Mesenchymal stem cell (in vitro differentiated cells and primary cell): ENCODE data around the gene KRT35.

Experiments used
- DNase-seq: peaks from one replicate; pipeline ENCODE4 v3.0.0-alpha.2; 2013
- H2AFZ ChIP-seq: one replicate; pipeline ENCODE4 v1.6.1; 2013; ENCODE audit warnings: low read depth, mild to moderate bottlenecking, control low read depth, inconsistent platforms, low read length, moderate library complexity
- H2AK5ac ChIP-seq: 2 replicates; pipeline ENCODE4 v1.6.1; 2013; ENCODE audit warnings: low read length, moderate library complexity, mild to moderate bottlenecking, inconsistent platforms; ENCODE audit not compliant: severe bottlenecking
- H2BK120ac ChIP-seq: one replicate; pipeline ENCODE4 v1.6.1; 2013; ENCODE audit warnings: low read depth, mild to moderate bottlenecking, inconsistent platforms, low read length, moderate library complexity
- H2BK12ac ChIP-seq, 2 experiments: one replicate each; pipeline ENCODE4 v1.6.1; 2013; ENCODE audit warnings: inconsistent platforms in 2 of 2, low read length in 2 of 2, mild to moderate bottlenecking in 2 of 2, moderate library complexity in 2 of 2, control low read depth in 1 of 2
- H2BK15ac ChIP-seq: one replicate; pipeline ENCODE4 v1.6.1; 2013; ENCODE audit warnings: mild to moderate bottlenecking, low read depth, inconsistent platforms; ENCODE audit not compliant: poor library complexity, severe bottlenecking
- H2BK5ac ChIP-seq: 2 replicates; pipeline ENCODE4 v1.6.1; 2013; ENCODE audit warnings: low read depth, mild to moderate bottlenecking, low read length, control low read depth, inconsistent platforms; ENCODE audit not compliant: poor library complexity, severe bottlenecking
- H3K14ac ChIP-seq, 2 experiments: one replicate each; pipeline ENCODE4 v1.6.1; 2013; ENCODE audit warnings: inconsistent platforms in 2 of 2, low read length in 2 of 2, control low read depth in 1 of 2, mild to moderate bottlenecking in 1 of 2, moderate library complexity in 1 of 2
- H3K18ac ChIP-seq, 2 experiments: one replicate each; pipeline ENCODE4 v1.6.1; 2013; ENCODE audit warnings: inconsistent platforms in 2 of 2, low read length in 2 of 2, control low read depth in 1 of 2, low read depth in 1 of 2, mild to moderate bottlenecking in 1 of 2
- H3K23ac ChIP-seq, 2 experiments: one replicate each; pipeline ENCODE4 v1.6.1; 2013; ENCODE audit warnings: inconsistent platforms in 2 of 2, low read length in 2 of 2, mild to moderate bottlenecking in 2 of 2, moderate library complexity in 2 of 2, control low read depth in 1 of 2
- H3K27ac ChIP-seq: 2 replicates; pipeline ENCODE4 v1.5.1; 2013; ENCODE audit warnings: mild to moderate bottlenecking, moderate library complexity, low read length, control low read depth, inconsistent platforms; ENCODE audit not compliant: poor library complexity, severe bottlenecking
- H3K27me3 ChIP-seq, 2 experiments: 2 replicates each; pipeline versions ENCODE4 v1.6.1 to v1.7.0; 2013; ENCODE audit warnings: low read length in 2 of 2, mild to moderate bottlenecking in 2 of 2, moderate library complexity in 2 of 2, control low read depth in 1 of 2, inconsistent platforms in 1 of 2; ENCODE audit not compliant: control insufficient read depth in 1 of 2, insufficient read depth in 1 of 2
- H3K36me3 ChIP-seq, 2 experiments: 2 replicates each; pipeline versions ENCODE4 v1.6.1 to v1.7.0; 2013; ENCODE audit warnings: low read length in 2 of 2, control low read depth in 1 of 2, inconsistent platforms in 1 of 2, low read depth in 1 of 2, mild to moderate bottlenecking in 1 of 2; ENCODE audit not compliant: insufficient read depth in 2 of 2, control insufficient read depth in 1 of 2
- H3K4ac ChIP-seq, 2 experiments: one replicate each; pipeline ENCODE4 v1.6.1; 2013; ENCODE audit warnings: inconsistent platforms in 2 of 2, low read length in 2 of 2, mild to moderate bottlenecking in 2 of 2, moderate library complexity in 2 of 2, control low read depth in 1 of 2, low read depth in 1 of 2
- H3K4me1 ChIP-seq: 2 replicates; pipeline ENCODE4 v1.6.1; 2013; ENCODE audit warnings: low read depth, low read length, control low read depth; ENCODE audit not compliant: control insufficient read depth, insufficient read depth
- H3K4me2 ChIP-seq: 2 replicates; pipeline ENCODE4 v1.6.1; 2013; ENCODE audit warnings: low read length, mild to moderate bottlenecking, inconsistent platforms; ENCODE audit not compliant: poor library complexity, severe bottlenecking
- H3K4me3 ChIP-seq, 2 experiments: 2 replicates each; pipeline versions ENCODE4 v1.5.1 to v1.7.0; 2013; ENCODE audit warnings: low read length in 2 of 2, mild to moderate bottlenecking in 2 of 2, control low read depth in 1 of 2, low read depth in 1 of 2; ENCODE audit not compliant: insufficient read depth in 1 of 2
- H3K79me1 ChIP-seq: replicated peaks from 2 replicates; pipeline ENCODE4 v1.6.1; 2013; ENCODE audit warnings: mild to moderate bottlenecking, control low read depth, low read length, inconsistent platforms; ENCODE audit not compliant: poor library complexity, severe bottlenecking
- H3K9ac ChIP-seq: 2 replicates; pipeline ENCODE4 v1.7.0; 2013; ENCODE audit warnings: mild to moderate bottlenecking, low read length, moderate library complexity
- H3K9me3 ChIP-seq: 2 replicates; pipeline ENCODE4 v1.7.0; 2013; ENCODE audit warnings: mild to moderate bottlenecking, low read length; ENCODE audit not compliant: control insufficient read depth
- H4K8ac ChIP-seq: one replicate; pipeline ENCODE4 v1.6.1; 2013; ENCODE audit warnings: inconsistent platforms, mild to moderate bottlenecking, low read length, moderate library complexity
- H4K91ac ChIP-seq: one replicate; pipeline ENCODE4 v1.6.1; 2013; ENCODE audit warnings: mild to moderate bottlenecking, low read length, inconsistent platforms
- WGBS: methylation state at CpG from one replicate; pipeline ENCODE4 v1.1.7; 2013; ENCODE audit warnings: mixed read lengths; 5-methylcytosine and 5-hydroxymethylcytosine counted together

KRT35 gene

GRCh38 chr17:41440531-41441033 is 40.4 kb downstream of the KRT35 start, which contains the start of gene KRT38:
Gene KRT38 (minus strand): TSS chr17:41440983. CDS start chr17:41440921, 62 bp downstream.
- no peak within 1 kb of the TSS for H2AFZ ChIP-seq
- no peak within 1 kb of the TSS for H2BK120ac ChIP-seq
- no peak within 1 kb of the TSS for H3K18ac ChIP-seq
- no peaks in the 10 kb centered on the region for H3K79me1 ChIP-seq
- H3K36me3 ChIP-seq: peaks cover 0 to 2% of the 10 kb centered on the region in 2 experiments
- DNase-seq: no peak
- 95% methylated on average over 10 of the region's 10 CpGs for WGBS
- H2BK5ac ChIP-seq: no peak within 1 kb of the TSS
- H4K91ac ChIP-seq: no peak within 1 kb of the TSS
- H3K27me3 ChIP-seq: peaks cover 0 to 37% of the 10 kb centered on the region in 2 experiments
- no peak within 1 kb of the TSS for H3K9ac ChIP-seq
- no peak within 1 kb of the TSS for H3K27ac ChIP-seq
- no peaks in the 10 kb centered on the region for H3K9me3 ChIP-seq
- no peak within 1 kb of the TSS for H4K8ac ChIP-seq
- H3K4me3 ChIP-seq: no peak within 1 kb of the TSS
- H2BK15ac ChIP-seq: no peak within 1 kb of the TSS
- no peak within 1 kb of the TSS for H3K4me2 ChIP-seq
- H3K23ac ChIP-seq: no peak within 1 kb of the TSS
- H3K4me1 ChIP-seq: no peaks in the 10 kb centered on the region
- no peak within 1 kb of the TSS for H3K4ac ChIP-seq
- peak within 1 kb of the TSS in 1 of 2 experiments; percentile 29 for H3K14ac ChIP-seq
- no peak within 1 kb of the TSS for H2BK12ac ChIP-seq
- H2AK5ac ChIP-seq: no peak within 1 kb of the TSS

- no peak overlapping the region for H3K4me3 ChIP-seq
- H3K4me2 ChIP-seq: no peak overlapping the region
- H3K18ac ChIP-seq: no peak overlapping the region
- H2BK12ac ChIP-seq: no peak overlapping the region
- no peaks in the 10 kb centered on the region for H3K9me3 ChIP-seq
- H4K8ac ChIP-seq: no peak overlapping the region
- H3K14ac ChIP-seq: no peak overlapping the region
- DNase-seq: no peak
- no peak overlapping the region for H3K4ac ChIP-seq
- no peak overlapping the region for H3K27ac ChIP-seq
- no peaks in the 10 kb centered on the region for H3K4me1 ChIP-seq
- H2BK5ac ChIP-seq: no peak overlapping the region
- H2BK120ac ChIP-seq: no peak overlapping the region
- no peak overlapping the region for H3K23ac ChIP-seq
- no peak overlapping the region for H4K91ac ChIP-seq
- H2AFZ ChIP-seq: no peak overlapping the region
- H2AK5ac ChIP-seq: no peak overlapping the region
- 61% methylated on average over 5 of the region's 5 CpGs for WGBS
- peaks cover 0 to 2% of the 10 kb centered on the region in 2 experiments for H3K36me3 ChIP-seq
- no peaks in the 10 kb centered on the region for H3K79me1 ChIP-seq
- H3K9ac ChIP-seq: no peak overlapping the region
- no peak overlapping the region for H2BK15ac ChIP-seq
- peaks cover 0 to 39% of the 10 kb centered on the region in 2 experiments for H3K27me3 ChIP-seq
These were observed 41.6 kb downstream of the KRT35 start for GRCh38 chr17:41439375-41439774.

GRCh38 chr17:41437769-41438168 is 43.2 kb downstream of the KRT35 start:
- Histone ChIP-seq H3K4me1 (no peaks in the 10 kb centered on the region), H3K4ac (no peak overlapping the region), H2AFZ (no peak overlapping the region), H3K4me2 (no peak overlapping the region), H4K8ac (no peak overlapping the region), H3K27me3 (peaks cover 0 to 47% of the 10 kb centered on the region in 2 experiments), H2AK5ac (no peak overlapping the region), H3K36me3 (peaks cover 0 to 2% of the 10 kb centered on the region in 2 experiments), H3K18ac (no peak overlapping the region), H2BK5ac (no peak overlapping the region), H3K9me3 (no peaks in the 10 kb centered on the region), H3K23ac (no peak overlapping the region), H3K14ac (no peak overlapping the region), H2BK15ac (no peak overlapping the region), H3K27ac (no peak overlapping the region), H4K91ac (no peak overlapping the region), H3K79me1 (no peaks in the 10 kb centered on the region), H3K9ac (no peak overlapping the region), H2BK12ac (no peak overlapping the region), H3K4me3 (no peak overlapping the region), H2BK120ac (no peak overlapping the region)
- 83% methylated on average over 9 of the region's 9 CpGs for whole genome bisulfite sequencing
- no peak for DNase-seq

GRCh38 chr17:41437254-41437653 is 43.7 kb downstream of the KRT35 start:
- Histone ChIP-seq H4K91ac (no peak overlapping the region), H2BK15ac (no peak overlapping the region), H3K4me3 (no peak overlapping the region), H3K27ac (no peak overlapping the region), H3K4me2 (no peak overlapping the region), H2BK120ac (no peak overlapping the region), H3K36me3 (peaks cover 0 to 2% of the 10 kb centered on the region in 2 experiments), H3K23ac (no peak overlapping the region), H3K9ac (no peak overlapping the region), H3K79me1 (no peaks in the 10 kb centered on the region), H2AFZ (no peak overlapping the region), H3K4ac (no peak overlapping the region), H3K27me3 (peaks cover 0 to 45% of the 10 kb centered on the region in 2 experiments), H2BK5ac (no peak overlapping the region), H3K18ac (no peak overlapping the region), H3K9me3 (no peaks in the 10 kb centered on the region), H2BK12ac (no peak overlapping the region), H3K14ac (no peak overlapping the region), H3K4me1 (no peaks in the 10 kb centered on the region), H4K8ac (no peak overlapping the region), H2AK5ac (no peak overlapping the region)
- 86% methylated on average over 7 of the region's 7 CpGs for WGBS
- no peak for DNase-seq
